Inferior parietal cortex (tissue), 1 donor: Measurements from ENCODE around the gene NHSL2.
A peak's percentile ranks its signal among the peaks of the same experiment; 100 is the strongest.

Source experiments
- DNase-seq: peaks from one replicate; pipeline ENCODE4 v3.0.0-alpha.2; 2016; ENCODE audit errors: extremely low spot score

The NHSL2 gene

DNA sequence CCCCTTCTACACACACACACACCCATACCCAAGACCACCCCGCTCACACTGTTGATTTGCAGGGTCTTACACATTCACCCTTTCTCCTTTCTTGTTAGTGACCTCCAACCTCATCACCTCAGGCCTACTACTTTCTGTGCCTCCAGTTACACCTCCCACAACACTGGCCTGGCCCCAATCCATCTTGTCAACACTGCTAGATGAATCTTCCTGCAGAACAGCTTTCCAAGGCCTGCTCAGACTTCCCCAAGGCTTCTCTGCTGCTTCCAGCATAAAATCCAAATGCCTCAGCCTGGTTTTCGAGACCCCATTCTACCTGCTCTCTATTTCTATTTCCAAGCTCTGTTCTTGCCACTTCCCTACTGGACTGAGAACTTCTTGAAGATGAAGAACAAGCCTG is 79.9 kb downstream of the NHSL2 start:
- no peak for DNase-seq

DNA sequence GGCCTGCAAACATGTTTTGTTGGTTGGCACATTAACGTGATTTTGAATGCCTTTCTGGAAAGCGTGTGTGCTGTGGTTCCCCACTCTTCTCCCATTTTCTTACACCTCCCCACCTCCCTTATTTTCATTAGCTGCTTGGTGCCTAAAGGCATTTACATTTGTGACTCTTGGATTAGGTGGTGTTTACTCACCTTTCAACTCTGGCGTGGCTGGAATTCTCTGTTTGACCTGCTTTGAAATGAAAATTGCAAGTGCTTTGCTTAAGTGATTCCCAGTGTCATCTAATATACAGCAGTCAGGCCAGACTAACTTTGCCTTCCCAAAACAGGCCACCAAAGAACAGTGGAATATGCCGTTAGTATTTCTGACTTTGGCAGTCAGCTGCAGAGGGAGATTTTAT is 80.5 kb downstream of the NHSL2 start:
- DNase-seq, result no peak

DNA sequence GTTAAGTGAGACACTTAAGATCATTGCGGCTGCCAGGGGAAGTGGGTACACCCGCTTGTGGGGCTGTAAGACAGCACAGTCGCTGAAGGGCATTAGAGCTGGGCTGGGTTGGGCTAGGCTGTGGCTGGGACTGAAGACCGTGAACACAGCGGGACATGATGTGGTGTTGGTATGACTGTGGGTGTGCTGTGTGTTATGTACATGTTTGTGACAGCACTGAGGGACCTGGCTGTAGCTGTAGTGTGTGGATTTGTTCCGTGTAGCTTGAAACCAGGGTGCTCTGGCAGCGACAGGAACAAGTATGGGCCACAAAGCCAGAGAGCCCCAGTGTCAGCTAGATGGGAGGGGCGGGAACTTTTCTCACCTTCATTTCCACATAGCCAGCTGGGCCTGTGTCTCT is 82.1 kb downstream of the NHSL2 start:
- DNase-seq, result no peak

DNA sequence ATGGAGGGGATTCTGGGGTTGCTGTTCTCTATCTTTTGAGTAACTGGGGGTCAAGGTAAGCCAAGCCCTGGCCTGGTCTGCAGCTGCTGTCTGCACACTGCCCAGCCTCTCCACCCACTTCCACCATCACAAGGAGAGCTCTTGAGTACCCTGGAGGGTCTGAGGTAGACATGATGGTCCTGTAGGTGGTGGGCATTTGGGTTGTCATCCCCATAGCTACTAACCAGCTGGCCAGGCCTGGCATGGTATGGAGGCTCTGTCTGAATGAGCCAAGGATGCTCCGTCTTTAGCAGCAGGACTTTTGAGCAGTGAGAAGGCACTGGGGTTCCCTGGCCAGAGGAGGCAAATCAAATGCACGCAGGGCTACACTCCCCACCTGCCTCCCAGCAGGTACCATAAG is 82.7 kb downstream of the NHSL2 start:
- no peak for DNase-seq

DNA sequence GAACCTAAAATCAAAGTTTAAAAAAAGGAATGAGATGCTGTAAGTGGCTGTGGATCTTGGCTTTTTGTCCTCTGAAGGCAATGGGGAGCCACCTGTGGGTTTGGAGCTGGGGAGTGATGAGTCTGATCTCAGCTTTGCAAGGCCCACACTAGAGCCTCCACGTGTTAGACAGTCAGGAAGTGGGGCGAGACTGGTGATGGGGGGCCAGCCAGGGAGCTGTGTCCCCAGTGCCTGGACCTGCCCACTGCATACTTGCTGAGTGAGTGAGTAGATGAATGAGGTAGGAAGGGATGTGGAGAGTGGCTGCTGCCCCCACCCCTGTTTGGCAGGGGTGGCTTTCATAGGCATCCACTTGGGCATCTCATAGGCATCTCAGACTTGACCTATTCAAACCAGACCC is 84.0 kb downstream of the NHSL2 start:
- no peak for DNase-seq

DNA sequence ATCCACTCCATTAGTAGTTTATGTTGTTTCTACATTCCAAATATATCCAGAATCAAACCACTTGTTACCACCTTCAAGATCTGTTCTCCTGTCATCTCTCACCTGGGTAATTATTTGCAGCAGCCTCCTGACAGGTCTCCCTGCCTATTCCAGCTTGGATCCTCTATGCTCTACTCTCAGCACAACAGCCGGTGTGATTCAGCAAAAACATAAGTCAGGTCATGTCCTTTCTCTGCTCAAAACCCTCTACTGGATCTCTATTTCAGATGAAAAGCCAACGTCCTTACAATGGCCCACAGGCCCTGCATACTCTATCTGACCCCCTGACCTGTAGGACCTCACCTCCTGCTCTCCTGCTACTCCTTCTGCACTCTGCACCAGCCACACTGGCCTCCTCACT is 84.5 kb downstream of the NHSL2 start:
- DNase-seq, result no peak

DNA sequence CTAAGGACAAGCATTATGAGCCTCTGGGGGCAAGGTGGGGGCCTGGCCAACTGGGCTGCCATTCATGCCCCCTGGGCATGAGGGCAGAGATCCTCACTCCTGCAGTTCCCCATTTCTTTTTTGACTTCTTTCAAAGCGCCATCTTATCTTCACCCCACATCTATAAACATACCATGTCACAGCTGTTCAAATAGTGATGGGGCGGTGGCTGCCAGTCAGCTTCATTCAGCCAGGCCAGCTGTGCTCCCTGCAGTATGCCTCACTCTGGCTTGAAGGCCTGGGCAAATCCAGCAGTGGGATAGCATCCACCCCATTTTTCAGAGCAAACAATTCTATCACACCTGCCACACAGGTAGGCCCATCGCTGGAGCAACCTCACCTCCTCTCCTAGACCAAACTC is 85.5 kb downstream of the NHSL2 start:
- DNase-seq, result no peak

DNA sequence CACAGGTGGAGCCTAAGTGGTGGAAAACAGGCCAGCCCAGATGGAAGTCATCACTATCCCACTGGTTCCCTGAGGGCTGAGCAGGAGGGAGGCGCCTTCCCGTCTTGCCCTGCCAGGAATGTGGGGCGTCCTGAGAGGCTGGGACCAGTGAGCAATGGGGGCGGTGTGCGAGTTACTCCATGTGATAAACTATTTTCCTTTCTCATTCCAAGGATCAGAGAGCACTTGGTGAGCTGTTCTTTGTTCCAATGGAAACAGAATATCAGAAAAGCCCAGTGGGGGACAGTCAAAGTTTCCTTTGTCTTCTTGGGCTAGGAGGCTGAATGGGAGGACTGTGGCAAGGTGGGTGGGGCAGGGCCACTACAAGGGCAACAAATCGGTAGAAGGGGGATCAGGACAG is 86.2 kb downstream of the NHSL2 start:
- no peak for DNase-seq

DNA sequence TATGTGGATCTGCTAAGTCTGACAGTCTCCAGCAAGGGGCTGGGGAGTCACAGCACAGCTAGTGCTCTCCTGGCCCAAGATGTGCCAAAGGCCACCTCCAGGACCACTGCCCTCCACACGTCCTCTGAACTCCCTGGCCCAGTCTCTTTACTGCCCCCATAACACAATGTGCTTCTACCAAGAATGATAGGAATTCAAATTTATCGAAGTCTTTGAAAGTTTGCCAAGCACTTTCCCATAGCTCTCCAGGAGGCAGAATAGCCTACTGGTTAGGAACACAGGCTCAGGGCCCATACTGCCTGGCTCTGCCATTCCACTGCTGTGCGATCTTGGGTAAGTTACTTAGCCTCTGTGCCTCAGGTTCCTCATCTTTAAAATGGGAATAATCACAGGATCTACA is 86.7 kb downstream of the NHSL2 start:
- DNase-seq, result no peak

DNA sequence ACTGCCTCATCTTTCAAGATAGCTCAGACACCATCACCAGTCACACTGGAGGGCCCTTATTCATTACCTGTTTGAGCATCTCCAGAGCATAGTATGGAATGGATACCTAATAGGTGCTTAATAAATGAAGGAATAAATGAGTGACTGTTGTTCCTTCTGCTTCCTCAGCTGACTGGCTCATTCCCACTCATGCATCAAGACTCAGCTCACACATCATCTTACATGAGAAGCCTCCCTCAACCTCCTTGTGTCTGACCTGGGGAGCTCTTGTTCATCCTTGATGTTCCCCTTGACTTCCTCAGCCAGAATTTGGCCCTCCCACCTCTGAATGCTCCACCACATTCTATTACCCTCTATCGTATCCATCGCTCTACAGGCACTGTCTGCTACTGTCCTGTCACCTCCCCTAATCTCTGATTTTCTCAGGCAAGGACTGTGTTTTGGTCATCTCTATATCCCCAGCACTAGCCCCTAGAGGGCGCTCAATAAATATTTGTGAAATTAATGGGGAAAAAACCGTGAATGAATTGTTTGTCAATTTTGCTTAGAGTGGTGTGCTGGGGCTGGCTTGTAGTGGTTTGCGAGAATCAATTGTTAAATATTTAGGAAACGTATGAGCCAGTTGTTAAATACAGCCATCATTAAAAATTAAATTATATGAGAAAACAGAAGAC is 88.3 kb downstream of the NHSL2 start:
- peak; percentile 61 for DNase-seq

DNA sequence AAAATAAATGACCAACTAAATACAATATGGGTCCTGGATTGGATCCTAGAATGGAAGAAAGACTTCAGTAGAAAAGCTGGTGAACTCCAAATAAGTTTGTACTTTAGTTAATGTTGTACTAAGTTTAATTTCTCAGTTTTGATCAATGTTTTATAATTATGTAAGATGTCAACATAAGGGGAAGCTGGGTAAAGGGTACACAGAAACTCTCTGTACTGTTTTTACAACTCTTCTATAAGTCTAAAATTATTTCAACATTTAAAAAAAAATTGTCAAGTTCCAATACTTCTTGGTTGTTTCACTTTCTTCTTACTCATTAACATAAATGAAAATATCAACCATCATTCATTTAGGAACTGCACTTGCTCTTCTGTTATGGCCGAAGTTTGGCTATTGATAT is 88.9 kb downstream of the NHSL2 start:
- DNase-seq, result no peak

DNA sequence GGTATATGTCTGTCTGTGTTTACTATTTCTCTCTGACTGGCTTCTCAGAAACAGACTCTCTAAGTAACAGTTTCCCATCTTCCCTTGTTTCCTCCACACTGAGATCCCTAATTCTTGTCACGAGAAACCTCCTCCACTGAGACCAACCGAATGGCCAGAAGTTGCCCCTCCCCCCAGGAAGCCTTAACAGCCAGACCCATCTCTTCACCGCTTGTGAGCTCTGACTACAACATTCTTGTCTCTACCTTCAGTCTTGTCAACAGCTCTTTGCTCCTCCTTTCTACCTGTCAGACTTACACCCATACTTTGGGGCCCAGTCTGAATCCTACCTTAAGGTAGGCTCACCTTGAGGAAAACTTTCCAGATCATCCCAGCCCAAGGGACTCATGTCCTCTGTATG is 90.8 kb downstream of the NHSL2 start:
- DNase-seq, result no peak

DNA sequence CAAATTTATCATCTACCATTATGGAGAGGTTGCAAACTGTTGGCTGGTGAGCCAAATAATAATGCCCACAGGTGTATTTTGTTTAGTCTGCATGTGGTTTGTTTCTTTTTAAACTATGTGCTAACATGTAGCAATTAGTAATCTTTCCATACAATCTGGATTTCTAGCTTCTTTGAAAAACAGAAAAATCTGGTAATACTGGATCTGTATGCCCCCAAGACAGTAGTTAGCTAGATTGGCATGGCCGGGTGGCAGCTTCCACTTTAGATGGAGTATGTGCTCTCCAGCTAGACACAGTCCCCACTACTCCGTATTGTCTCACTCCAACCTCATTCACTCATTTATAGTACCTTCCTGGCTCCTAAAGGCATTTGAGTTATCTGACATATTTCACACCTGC is 91.3 kb downstream of the NHSL2 start:
- no peak for DNase-seq

DNA sequence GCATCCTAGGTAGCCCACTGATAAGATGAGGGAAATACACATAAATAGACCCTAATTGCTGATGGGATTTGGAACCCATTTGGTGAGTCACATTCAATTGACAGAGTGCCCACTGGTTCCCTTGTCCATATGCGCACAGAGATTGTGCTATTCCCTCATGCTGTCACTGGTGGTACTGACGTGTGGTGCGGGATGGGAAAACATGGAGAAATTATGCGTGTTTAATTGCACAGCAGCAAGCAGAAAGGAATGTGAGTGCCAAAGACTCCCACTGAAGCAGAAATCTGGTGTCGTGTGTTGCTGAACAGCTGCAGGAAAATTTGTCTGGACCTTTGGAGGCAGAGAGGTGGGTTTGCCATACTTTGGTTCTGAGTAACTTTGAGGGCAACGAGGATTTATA is 92.2 kb downstream of the NHSL2 start:
- no peak for DNase-seq

DNA sequence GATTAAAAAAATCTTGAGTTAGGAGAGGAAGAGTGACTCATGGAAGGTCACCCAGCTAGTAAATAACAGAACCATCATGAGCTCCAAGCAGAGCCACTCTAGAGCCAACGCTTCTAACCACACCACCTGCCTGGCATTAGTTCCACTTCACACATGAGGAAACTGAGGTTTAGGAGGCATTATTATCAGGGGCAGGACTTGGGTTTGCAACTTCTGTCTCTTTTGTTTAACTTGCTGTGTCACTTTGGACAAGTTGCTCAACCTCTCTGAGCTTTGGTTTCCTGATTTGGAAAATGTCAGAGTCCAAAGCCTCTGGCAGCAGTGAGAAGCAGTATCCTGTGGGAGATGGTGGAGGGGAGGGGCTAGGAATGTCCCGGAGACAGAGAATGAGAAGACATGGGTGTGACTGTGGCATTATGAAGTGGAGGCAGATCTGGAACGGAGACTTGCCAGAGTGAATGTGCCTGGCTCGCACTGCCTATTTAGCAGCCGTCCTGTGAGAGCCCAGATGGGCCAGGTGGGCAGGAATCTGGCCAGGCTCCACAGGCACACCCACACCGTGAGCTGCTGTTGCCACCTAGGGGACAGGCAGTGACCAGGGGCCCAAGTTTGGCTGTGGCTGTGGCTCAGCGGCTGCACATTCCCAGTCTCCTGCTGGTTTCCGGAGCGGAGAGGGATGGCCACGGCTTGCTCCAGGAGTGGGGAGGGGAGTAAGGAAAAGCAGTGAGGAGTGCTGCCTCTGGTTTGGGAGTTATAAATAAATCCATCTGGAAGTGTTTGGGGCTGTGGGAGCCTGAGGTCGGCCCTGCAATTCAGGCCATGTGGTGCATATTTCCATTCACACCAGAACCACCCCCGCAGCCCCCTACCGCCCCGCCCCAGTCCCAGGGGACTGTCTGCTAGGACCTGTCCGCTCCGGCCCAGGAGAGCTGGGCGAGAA is 93.4 kb downstream of the NHSL2 start:
- no peak for DNase-seq

DNA sequence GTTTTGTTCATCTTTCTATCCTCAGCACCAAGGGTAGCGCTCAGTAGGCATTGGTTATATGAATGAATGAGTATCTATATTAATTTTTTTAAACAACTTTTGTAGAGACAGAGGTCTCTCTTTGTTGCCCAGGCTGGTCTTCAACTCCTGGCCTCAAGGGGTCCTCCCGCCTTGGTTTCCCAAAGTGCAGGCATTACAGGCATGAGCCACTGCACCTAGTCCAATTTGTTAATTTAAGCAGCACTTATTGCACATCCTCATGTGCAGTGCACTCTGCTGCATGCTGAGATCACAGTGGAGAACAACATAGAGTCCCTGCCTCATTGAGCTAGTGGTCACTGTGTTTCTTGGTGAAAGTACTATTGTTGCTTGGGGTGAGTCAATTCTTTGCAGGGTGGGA is 94.4 kb downstream of the NHSL2 start:
- DNase-seq, result no peak

DNA sequence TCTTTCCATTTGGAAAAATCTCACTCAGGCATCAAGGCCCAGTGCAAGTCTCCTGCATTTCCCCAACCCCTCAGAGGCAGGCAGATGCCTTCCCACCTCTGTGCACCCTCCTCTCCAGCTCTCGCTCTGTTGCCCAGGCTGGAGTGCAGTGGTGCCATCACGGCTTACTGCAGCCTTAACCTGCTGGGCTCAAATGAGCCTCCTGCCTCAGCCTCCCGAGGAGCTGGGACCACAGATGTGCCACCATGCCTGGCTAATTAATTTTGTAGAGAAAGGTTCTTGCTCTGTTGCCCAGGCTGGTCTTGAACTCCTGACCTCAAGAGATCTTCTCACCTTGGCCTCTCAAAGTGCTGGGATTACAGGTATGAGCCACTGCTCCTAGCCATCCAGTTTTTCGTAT is 95.8 kb downstream of the NHSL2 start:
- DNase-seq, result no peak

DNA sequence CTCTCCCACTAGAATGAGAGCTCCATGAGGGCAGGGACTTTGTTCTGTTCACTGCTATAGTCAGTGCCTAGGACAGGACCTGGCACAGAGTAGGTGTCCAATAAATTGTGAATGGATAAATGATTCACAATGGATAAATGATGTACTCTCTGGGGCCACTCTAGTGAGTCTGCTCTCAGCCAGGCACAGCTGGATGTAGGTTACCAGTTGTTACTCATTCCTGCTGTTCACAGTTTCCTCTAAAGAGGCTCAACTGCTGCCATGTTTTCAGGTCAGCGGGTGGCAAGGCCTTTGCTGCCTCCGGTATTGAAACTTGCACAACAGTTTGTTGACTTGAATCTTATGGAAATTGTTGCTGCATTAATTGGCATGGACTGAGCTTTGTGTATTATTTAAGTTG is 99.1 kb downstream of the NHSL2 start:
- DNase-seq, result no peak

DNA sequence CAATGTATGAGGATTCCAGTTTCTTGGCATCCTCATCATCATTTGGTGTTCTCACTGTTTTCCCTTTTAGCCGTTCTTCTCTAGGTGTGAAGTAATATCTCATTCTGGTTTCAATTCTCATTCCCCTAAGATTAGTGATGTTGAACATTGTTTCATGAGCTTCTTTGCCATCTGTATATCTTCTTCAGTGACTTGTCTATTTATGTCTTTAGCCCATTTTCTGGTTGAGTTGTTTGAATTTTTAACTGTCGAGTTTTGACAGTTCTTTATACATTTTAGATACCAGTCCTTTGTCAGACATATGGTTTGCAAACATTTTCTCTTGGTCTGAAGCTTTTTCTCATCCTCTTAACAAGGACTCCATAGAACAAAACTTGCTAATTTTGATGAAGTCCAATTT is 101.1 kb downstream of the NHSL2 start:
- no peak for DNase-seq

DNA sequence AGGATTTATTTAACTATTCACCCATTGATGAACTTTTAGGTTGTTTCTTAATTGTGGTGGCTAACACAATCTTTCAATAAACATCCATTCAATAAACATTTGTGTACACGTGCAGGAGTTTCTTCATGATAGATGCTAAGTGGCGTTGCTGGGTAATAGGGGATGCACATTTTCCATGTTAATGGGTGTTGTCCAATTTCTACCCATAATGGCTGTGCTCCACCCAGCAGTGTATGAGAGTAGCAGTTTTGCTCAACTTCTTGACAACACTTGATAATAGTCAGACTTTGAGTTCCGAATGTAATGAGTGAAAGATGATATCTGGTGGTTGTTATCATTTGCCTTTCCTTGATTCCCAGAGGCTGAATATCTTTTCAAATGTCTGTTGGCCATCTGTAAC is 104.7 kb downstream of the NHSL2 start:
- no peak for DNase-seq

DNA sequence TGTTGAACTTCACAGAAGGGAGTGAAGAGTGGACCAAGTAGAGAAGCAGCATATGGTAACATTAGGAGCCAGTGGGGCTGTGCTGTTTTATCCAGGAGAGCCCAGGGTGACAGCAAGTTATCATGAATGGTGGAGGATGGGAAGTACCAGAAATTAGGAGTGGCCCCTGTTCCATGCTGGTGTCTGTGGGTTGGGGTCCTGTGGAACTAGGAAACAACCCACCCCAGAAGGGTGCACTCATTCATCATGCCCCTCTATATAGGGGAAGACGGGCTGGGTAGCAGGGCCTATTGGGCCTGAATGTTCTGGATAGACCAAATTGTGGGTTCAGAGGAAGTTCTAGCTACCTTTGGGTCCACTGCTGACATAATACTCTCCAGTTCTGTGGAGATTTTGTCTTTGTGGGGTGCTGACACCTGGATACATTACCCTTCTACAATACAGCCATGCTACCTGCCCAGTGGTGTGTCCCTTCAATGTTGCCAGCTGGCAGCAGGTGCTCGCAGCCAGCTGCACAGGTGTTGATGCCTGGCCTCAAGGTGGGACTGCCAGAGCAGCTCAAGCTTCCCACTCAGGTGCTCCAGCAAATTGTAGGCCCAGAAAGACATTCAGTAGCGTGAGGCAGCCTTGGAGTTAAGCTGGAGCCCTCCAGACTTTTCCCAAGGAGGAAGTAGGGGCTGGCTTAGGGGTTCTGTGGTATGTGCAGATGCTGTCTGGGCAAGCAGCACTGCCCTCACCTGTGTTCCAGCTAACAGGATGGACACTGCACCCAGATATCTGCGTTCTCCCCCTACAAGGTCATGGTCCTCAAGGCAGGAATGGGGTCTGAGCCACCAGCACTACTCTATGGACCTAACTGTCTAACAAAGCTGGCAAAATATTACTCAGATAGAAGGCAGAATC is 106.5 kb downstream of the NHSL2 start:
- DNase-seq, result no peak
